Fibroblast of pulmonary artery (primary cell): Measurements from ENCODE around the gene IQCC.
A peak's percentile ranks its signal among the peaks of the same experiment; 100 is the strongest.

Source experiments
- DNase-seq: peaks from one replicate; pipeline ENCODE4 v3.0.0-alpha.2; 2010; ENCODE audit warnings: low read depth
- H3K4me3 ChIP-seq: replicated peaks from 2 replicates; pipeline ENCODE4 v1.5.1; 2011; ENCODE audit warnings: low read depth, mild to moderate bottlenecking, control low read depth, low read length, moderate library complexity
- CTCF ChIP-seq: IDR thresholded peaks from 2 replicates; pipeline ENCODE4 v1.5.1; 2011; ENCODE audit warnings: mild to moderate bottlenecking, control low read depth, low read length, inconsistent platforms; ENCODE audit errors: missing control alignments

The IQCC gene

GRCh38 chr1:32224285-32224684, 18.8 kb downstream of the IQCC start:
- no peak for TF ChIP-seq CTCF
- no peak overlapping the region for H3K4me3 ChIP-seq
- no peak for DNase-seq

GRCh38 chr1:32228771-32229170, 23.3 kb downstream of the IQCC start:
- no peak overlapping the region for H3K4me3 ChIP-seq
- DNase-seq = no peak
- no peak for TF ChIP-seq CTCF

GRCh38 chr1:32231843-32232432, 26.5 kb downstream of the IQCC start:
- H3K4me3 ChIP-seq = no peak overlapping the region
- DNase-seq = no peak
- TF ChIP-seq CTCF = no peak

GRCh38 chr1:32232558-32233304, 27.3 kb downstream of the IQCC start:
- H3K4me3 ChIP-seq = no peak overlapping the region
- TF ChIP-seq CTCF = no peak
- DNase-seq = no peak

DNA sequence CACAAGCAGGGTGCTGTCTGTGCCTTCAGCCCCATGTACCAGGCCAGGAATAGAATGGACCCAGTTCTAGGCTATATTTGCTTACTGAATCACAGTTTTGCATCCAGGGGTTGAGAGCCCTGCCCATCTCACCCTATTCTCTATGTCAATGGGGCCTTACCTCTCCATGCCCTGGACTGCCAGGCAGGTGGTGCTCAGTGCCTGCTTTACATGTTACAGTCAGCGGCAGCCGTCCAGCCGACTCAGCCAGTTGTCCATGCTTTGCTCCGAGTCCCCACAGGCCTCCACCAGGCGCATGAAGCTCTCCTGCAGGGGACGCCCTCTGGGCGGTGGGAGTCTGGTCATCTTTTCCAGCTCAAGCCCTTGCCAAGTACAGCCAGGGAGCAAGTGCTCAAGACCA, 29.3 kb downstream of the IQCC start:
- DNase-seq = no peak
- no peak overlapping the region for H3K4me3 ChIP-seq
- TF ChIP-seq CTCF = no peak

GRCh38 chr1:32239337-32239736, 33.9 kb downstream of the IQCC start:
- H3K4me3 ChIP-seq = no peak overlapping the region
- no peak for DNase-seq
- TF ChIP-seq CTCF = no peak

GRCh38 chr1:32239790-32240139, 34.3 kb downstream of the IQCC start:
- peak overlapping the region; percentile 69 for H3K4me3 ChIP-seq
- no peak for TF ChIP-seq CTCF
- DNase-seq = no peak
